ENCODE data around the gene UST.

DNA sequence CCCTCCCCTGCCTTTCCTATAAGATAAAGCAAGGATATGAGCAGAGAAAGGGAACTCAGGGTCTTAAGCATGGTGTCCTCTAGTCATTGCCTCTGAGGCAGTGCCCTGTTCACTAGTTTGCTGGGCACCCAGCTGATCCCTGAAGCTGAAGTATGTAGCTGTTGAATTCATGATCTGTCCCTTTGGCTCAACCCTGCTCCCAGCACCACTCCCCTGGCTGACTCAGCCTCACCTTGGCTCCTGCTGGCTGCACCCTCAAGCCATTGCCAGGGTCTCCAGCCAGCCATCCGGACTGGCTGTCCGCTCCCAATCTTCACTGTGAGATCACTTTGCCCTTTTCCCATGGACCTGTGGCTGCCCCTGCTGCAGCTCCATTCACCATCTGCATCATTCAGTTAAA, 25.9 kb upstream of the UST start:
- TF ChIP-seq POLR2A (IDR thresholded peaks at IDR 0.05; ENCODE audit: control extremely low read depth in 1 of 2, low read depth in 2 of 2, low read length in 2 of 2) (no peak), CTCF (IDR thresholded peaks at IDR 0.05; ENCODE audit: control extremely low read depth in 1 of 3, insufficient read depth in 1 of 3, low read depth in 1 of 3, low read length in 3 of 3) (no peak), GABPA (IDR thresholded peaks at IDR 0.05; ENCODE audit: borderline replicate concordance, insufficient read depth, low read length) (no peak), POLR2AphosphoS5 (IDR thresholded peaks at IDR 0.05; ENCODE audit: low read depth, low read length) (no peak)

Measured in H1 (cell line).